B cell (primary cell): ENCODE results near the gene TOR1AIP1. TPM values are rescaled to one million over a fixed set of nuclear protein-coding genes. Genes with fewer than 3 reads are reported as not detected.

ENCODE experiments used
- ATAC-seq: fragments of 200-7000 bp; cut with Tn5 transposase; one replicate; pipeline ENCODE4 v1.10.0; 2021; ENCODE audit warnings: low read depth, mild to moderate bottlenecking, moderate number of reproducible peaks, moderate library complexity
- CTCF ChIA-PET: fragments of 350-600 bp; sonication (Branson Sonifier 250); formaldehyde crosslinking; loops from one replicate; lab custom pipeline; 2021; ENCODE audit warnings: antibody characterized with exemption, inconsistent platforms; lab: Charles Lee
- POLR2A ChIA-PET: fragments of 350-600 bp; sonication (Branson Sonifier 250); formaldehyde crosslinking; loops from one replicate; lab custom pipeline; 2021; ENCODE audit warnings: antibody characterized with exemption; lab: Charles Lee
- DNase-seq: peaks from one replicate; pipeline ENCODE4 v3.0.0; 2013
- H2AFZ ChIP-seq: 2 replicates; pipeline ENCODE4 v1.6.1; 2012; ENCODE audit warnings: mild to moderate bottlenecking, low read depth, low read length; ENCODE audit not compliant: insufficient read depth, poor library complexity, severe bottlenecking
- H3K27ac ChIP-seq, 2 donors: 1 replicate in 1 of 2; 2 replicates in 1 of 2; pipeline ENCODE4 v1.5.1; 2012 to 2013; ENCODE audit warnings: low read length in 2 of 2, mild to moderate bottlenecking in 2 of 2, moderate library complexity in 1 of 2
- H3K27me3 ChIP-seq, 4 experiments: fragments of 200-600 bp in 1 of 4; sonication (generic) in 1 of 4; replicated peaks in 1 of 4; 1 replicate in 2 of 4; 2 replicates in 2 of 4; pipeline versions ENCODE4 v1.6.1 to v1.7.0; 2013 to 2016; ENCODE audit warnings: low read length in 3 of 4, mild to moderate bottlenecking in 2 of 4, mixed read lengths in 1 of 4, moderate library complexity in 1 of 4; ENCODE audit not compliant: insufficient read depth in 4 of 4, control insufficient read depth in 3 of 4; ENCODE audit errors: control extremely low read depth in 1 of 4
- H3K36me3 ChIP-seq, 2 experiments: replicated peaks in 1 of 2; 1 replicate in 1 of 2; 2 replicates in 1 of 2; pipeline versions ENCODE4 v1.6.1 to v1.7.1; 2013; ENCODE audit warnings: low read length in 1 of 2; ENCODE audit not compliant: insufficient read depth in 2 of 2, control insufficient read depth in 1 of 2; ENCODE audit errors: control extremely low read depth in 1 of 2, extremely low read depth in 1 of 2
- H3K4me1 ChIP-seq, 2 donors: fragments of 200-600 bp in 1 of 2; sonication (generic) in 1 of 2; 1 replicate in 1 of 2; 2 replicates in 1 of 2; pipeline versions ENCODE4 v1.5.1 to v1.6.1; 2013 to 2017; ENCODE audit warnings: low read length in 2 of 2; ENCODE audit not compliant: control insufficient read depth in 2 of 2, insufficient read depth in 2 of 2
- H3K4me2 ChIP-seq: replicated peaks from 2 replicates; pipeline ENCODE3; 2012; ENCODE audit warnings: mild to moderate bottlenecking, low read depth, low read length; ENCODE audit not compliant: poor library complexity, severe bottlenecking
- H3K4me3 ChIP-seq, 5 experiments: fragments of 200-600 bp in 1 of 5; sonication (generic) in 1 of 5; 1 replicate in 3 of 5; 2 replicates in 2 of 5; pipeline versions ENCODE4 v1.5.1 to v1.7.0; 2011 to 2016; ENCODE audit warnings: low read length in 4 of 5, mild to moderate bottlenecking in 4 of 5, low read depth in 2 of 5, control low read depth in 1 of 5, moderate library complexity in 1 of 5; ENCODE audit not compliant: insufficient read depth in 1 of 5; ENCODE audit errors: control extremely low read depth in 1 of 5, extremely low read depth in 1 of 5
- H3K79me2 ChIP-seq: fragments of 200-600 bp; sonication (generic); one replicate; pipeline ENCODE4 v1.6.0; 2016; ENCODE audit warnings: low read length; ENCODE audit not compliant: control insufficient read depth, insufficient read depth
- H3K9ac ChIP-seq: fragments of 200-600 bp; sonication (generic); 2 replicates; pipeline ENCODE4 v1.6.1; 2017; ENCODE audit warnings: mild to moderate bottlenecking, low read length, moderate library complexity
- H3K9me3 ChIP-seq, 3 donors: one replicate each; pipeline versions ENCODE4 v1.6.1 to v1.7.1; 2013; ENCODE audit warnings: low read length in 2 of 3; ENCODE audit not compliant: control insufficient read depth in 2 of 3, insufficient read depth in 1 of 3; ENCODE audit errors: control extremely low read depth in 1 of 3
- H4K20me1 ChIP-seq: 2 replicates; pipeline ENCODE4 v1.6.0; 2012; ENCODE audit warnings: mild to moderate bottlenecking, low read length; ENCODE audit not compliant: insufficient read depth, control insufficient read depth, poor library complexity, severe bottlenecking
- H3K27ac Mint-ChIP-seq: one replicate; pipeline ENCODE4 v1.8.0; 2021; ENCODE audit warnings: mixed read lengths
- H3K27me3 Mint-ChIP-seq: one replicate; pipeline ENCODE4 v1.8.0; 2021; ENCODE audit warnings: mixed read lengths
- H3K4me1 Mint-ChIP-seq: one replicate; pipeline ENCODE4 v1.8.0; 2021; ENCODE audit warnings: mixed read lengths
- H3K4me3 Mint-ChIP-seq: one replicate; pipeline ENCODE4 v1.8.0; 2021; ENCODE audit warnings: mixed read lengths
- H3K9me3 Mint-ChIP-seq: one replicate; pipeline ENCODE4 v1.8.0; 2022; ENCODE audit warnings: mixed read lengths; ENCODE audit not compliant: insufficient read depth
- CTCF ChIP-seq: fragments of 200-600 bp; IDR thresholded peaks from one replicate; pipeline ENCODE4 v1.8.0; 2022; ENCODE audit warnings: antibody characterized with exemption, mild to moderate bottlenecking
- EZH2 ChIP-seq: IDR thresholded peaks from 2 replicates; pipeline ENCODE4 v1.6.1; 2012; ENCODE audit warnings: borderline replicate concordance, low read depth, mild to moderate bottlenecking, moderate library complexity, low read length; ENCODE audit not compliant: insufficient read depth, poor library complexity, severe bottlenecking
- WGBS: methylation state at CpG from one replicate; pipeline ENCODE4 v1.1.5; 2013; ENCODE audit warnings: missing lambda C conversion rate; ENCODE audit not compliant: insufficient coverage; 5-methylcytosine and 5-hydroxymethylcytosine counted together
- intact Hi-C: fragments of 100-400 bp; cut with micrococcal nuclease; formaldehyde crosslinking; loops from one replicate; pipeline ENCODE4 v1.10.0; 2022
- polyA plus RNA-seq: library from polyadenylated mRNA; depleted of rRNA; stranded (reverse); fragments of >200 nt; gene quantifications from 2 replicates; pipeline ENCODE4 v1.2.3, GENCODE V29; 2012
- total RNA-seq, 2 donors: library from RNA; stranded (reverse); fragments of 120-200 nt in 1 of 2; gene quantifications; 1 replicate in 1 of 2; 2 replicates in 1 of 2; pipeline versions ENCODE4 v1.2.3 to v1.2.4, GENCODE V29; 2013 to 2022

The TOR1AIP1 gene
- total and polyA plus RNA-seq, 2 donors (not counting 1 experiment from before 2014, with no cell fraction given) = 43.3 to 98.1 TPM

GRCh38 chr1:179921472-179921871 is 39.4 kb downstream of the TOR1AIP1 start:
- CTCF ChIA-PET = interaction anchor here (0.9 kb wide), 1 partner anchor 11 kb away, joined by 3 read pairs; no protein-coding TSS in a partner anchor
- H3K27me3 Mint-ChIP-seq = no peaks in the 10 kb centered on the region
- H3K27ac ChIP-seq = no peak overlapping the region
- no peak overlapping the region for H3K4me2 ChIP-seq
- no peaks in the 10 kb centered on the region for H3K27me3 ChIP-seq
- H3K4me1 ChIP-seq = no peaks in the 10 kb centered on the region
- H3K79me2 ChIP-seq = no peaks in the 10 kb centered on the region
- no peak overlapping the region for H2AFZ ChIP-seq
- no peaks in the 10 kb centered on the region for H3K4me1 Mint-ChIP-seq
- WGBS = no CpG with 5 or more reads among the region's 1 CpG
- ATAC-seq (no peak), DNase-seq (no peak)
- no peak overlapping the region for H3K9ac ChIP-seq
- POLR2A ChIA-PET = no interaction called here
- H3K4me3 ChIP-seq = no peak overlapping the region
- H3K27ac Mint-ChIP-seq = no peak overlapping the region
- H3K9me3 Mint-ChIP-seq = no peaks in the 10 kb centered on the region
- H3K9me3 ChIP-seq = no peaks in the 10 kb centered on the region
- no peaks in the 10 kb centered on the region for H4K20me1 ChIP-seq
- H3K36me3 ChIP-seq = peaks cover 11 to 40% of the 10 kb centered on the region in 2 experiments
- intact Hi-C loops = no loop called here
- TF ChIP-seq EZH2 (no peak), CTCF (no peak)
- H3K4me3 Mint-ChIP-seq = no peak overlapping the region

- ChIA-PET CTCF (interaction anchor here (0.9 to 1.0 kb wide), 2 partner anchors 12 to 257 kb away, joined by 3 read pairs; no protein-coding TSS in a partner anchor), POLR2A (interaction anchor here (0.6 kb wide), 1 partner anchor 15 kb away, joined by 9 read pairs; no protein-coding TSS in a partner anchor)
- H3K4me2 ChIP-seq = no peak overlapping the region
- H2AFZ ChIP-seq = no peak overlapping the region
- H3K27ac ChIP-seq = no peak overlapping the region
- no peak for ATAC-seq
- 100% methylated on average over 2 of the region's 8 CpGs for WGBS
- no peaks in the 10 kb centered on the region for H3K9me3 ChIP-seq
- H3K27me3 ChIP-seq = no peaks in the 10 kb centered on the region
- no peak for TF ChIP-seq CTCF
- no peak for TF ChIP-seq EZH2
- intact Hi-C loops = no loop called here
- no peak overlapping the region for H3K4me3 Mint-ChIP-seq
- H3K27me3 Mint-ChIP-seq = no peaks in the 10 kb centered on the region
- H3K4me1 Mint-ChIP-seq = no peaks in the 10 kb centered on the region
- no peak overlapping the region for H3K9ac ChIP-seq
- H3K36me3 ChIP-seq = peaks cover 11 to 38% of the 10 kb centered on the region in 2 experiments
- no peaks in the 10 kb centered on the region for H3K4me1 ChIP-seq
- H3K9me3 Mint-ChIP-seq = no peaks in the 10 kb centered on the region
- no peak overlapping the region for H3K27ac Mint-ChIP-seq
- no peak overlapping the region for H3K4me3 ChIP-seq
- no peaks in the 10 kb centered on the region for H3K79me2 ChIP-seq
- no peaks in the 10 kb centered on the region for H4K20me1 ChIP-seq
- DNase-seq = no peak
These were observed 40.1 kb downstream of the TOR1AIP1 start for GRCh38 chr1:179921981-179922872.
